OCI-LY7 (cell line): ENCODE measurements around the gene RAB30.

Experiments used
- CTCF ChIP-seq: fragments of 200-600 bp; sonication (generic); conservative IDR thresholded peaks from 2 replicates; pipeline ENCODE4 v1.5.1; 2014; ENCODE audit warnings: mild to moderate bottlenecking, antibody characterized with exemption, low read length, moderate library complexity, mixed read lengths
- EZH2phosphoT487 ChIP-seq: fragments of 200-600 bp; sonication (generic); IDR thresholded peaks from 2 replicates; pipeline ENCODE4 v1.6.1; 2018; ENCODE audit warnings: low read depth, borderline replicate concordance, mild to moderate bottlenecking, mixed run types, antibody characterized with exemption, low read length, moderate library complexity, mixed read lengths

GRCh38 chr11:83057721-83058120, 14.0 kb downstream of the RAB30 start:
- TF ChIP-seq CTCF (no peak), EZH2phosphoT487 (no peak)
